RWPE1 (cell line): ENCODE measurements around the gene SHANK2.

Experiments used
- CTCF ChIA-PET: fragments of 350-600 bp; sonication (Branson Sonifier 250); formaldehyde crosslinking; extraction: SDS; loops from one replicate; lab custom pipeline; 2021; lab: Yijun Ruan, JAX
- POLR2A ChIA-PET: fragments of 400-600 bp; formaldehyde crosslinking; extraction: SDS; loops from one replicate; lab custom pipeline; 2020; ENCODE audit warnings: antibody characterized with exemption; ENCODE audit not compliant: low non-redundant PET; lab: Yijun Ruan, JAX
- DNase-seq: peaks from one replicate; pipeline ENCODE4 v3.0.0; 2012; ENCODE audit warnings: low spot score
- H3K27ac ChIP-seq: fragments of 450-650 bp; 2 replicates; pipeline ENCODE4 v1.5.1; 2017
- TF ChIP-seq, protein P1 (sequence below): fragments of 450-650 bp; conservative IDR thresholded peaks from 2 replicates; pipeline ENCODE4 v1.5.1; 2017; ENCODE audit warnings: low read depth, mild to moderate bottlenecking

The SHANK2 gene

DNA sequence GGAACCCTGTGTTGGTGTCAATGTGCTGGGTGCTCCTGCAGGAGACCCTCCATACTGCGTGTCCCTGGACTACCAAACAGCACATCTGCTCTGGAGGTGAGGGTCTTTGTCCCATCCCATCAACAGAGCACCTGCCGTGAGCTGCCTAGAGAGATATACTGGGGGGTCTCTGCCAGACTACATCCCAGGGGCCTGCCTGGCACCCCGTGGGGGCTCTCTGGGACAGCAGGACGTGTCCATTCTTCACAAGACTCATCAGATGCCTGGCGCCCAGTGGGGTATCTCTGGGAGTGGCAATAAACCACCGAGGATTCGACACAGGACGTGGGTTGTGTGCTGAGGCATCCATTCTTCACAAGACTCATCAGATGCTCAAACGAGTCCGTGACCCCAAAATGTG is 42.7 kb downstream of the SHANK2 start:
- H3K27ac ChIP-seq: no peak overlapping the region
- TF ChIP-seq, protein P1, sequence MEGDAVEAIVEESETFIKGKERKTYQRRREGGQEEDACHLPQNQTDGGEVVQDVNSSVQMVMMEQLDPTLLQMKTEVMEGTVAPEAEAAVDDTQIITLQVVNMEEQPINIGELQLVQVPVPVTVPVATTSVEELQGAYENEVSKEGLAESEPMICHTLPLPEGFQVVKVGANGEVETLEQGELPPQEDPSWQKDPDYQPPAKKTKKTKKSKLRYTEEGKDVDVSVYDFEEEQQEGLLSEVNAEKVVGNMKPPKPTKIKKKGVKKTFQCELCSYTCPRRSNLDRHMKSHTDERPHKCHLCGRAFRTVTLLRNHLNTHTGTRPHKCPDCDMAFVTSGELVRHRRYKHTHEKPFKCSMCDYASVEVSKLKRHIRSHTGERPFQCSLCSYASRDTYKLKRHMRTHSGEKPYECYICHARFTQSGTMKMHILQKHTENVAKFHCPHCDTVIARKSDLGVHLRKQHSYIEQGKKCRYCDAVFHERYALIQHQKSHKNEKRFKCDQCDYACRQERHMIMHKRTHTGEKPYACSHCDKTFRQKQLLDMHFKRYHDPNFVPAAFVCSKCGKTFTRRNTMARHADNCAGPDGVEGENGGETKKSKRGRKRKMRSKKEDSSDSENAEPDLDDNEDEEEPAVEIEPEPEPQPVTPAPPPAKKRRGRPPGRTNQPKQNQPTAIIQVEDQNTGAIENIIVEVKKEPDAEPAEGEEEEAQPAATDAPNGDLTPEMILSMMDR: no peak
- no peak for DNase-seq
- ChIA-PET CTCF (no interaction called here), POLR2A (interaction anchor here (0.6 kb wide), 1 partner anchor 12 kb away, joined by 4 read pairs; no protein-coding TSS in a partner anchor)

DNA sequence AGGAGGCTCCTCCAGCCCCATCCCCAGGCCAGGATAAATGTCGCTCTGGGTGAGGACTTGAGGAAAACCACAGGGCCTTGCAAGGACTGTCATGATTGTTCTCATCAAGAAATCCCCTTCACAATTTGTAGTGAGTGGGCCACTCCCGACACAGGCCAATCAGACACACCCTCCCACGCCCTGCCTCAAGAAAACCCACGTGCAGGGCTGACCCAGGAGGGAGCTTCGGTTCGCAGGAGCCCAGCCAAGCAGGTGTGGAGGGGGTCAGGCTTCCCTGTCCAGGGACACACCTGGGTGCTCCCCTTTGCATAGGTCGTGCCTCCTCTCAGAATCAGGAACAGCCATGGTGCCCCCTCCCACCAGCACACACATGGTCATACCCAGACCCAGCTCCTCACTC is 43.2 kb downstream of the SHANK2 start:
- CTCF ChIA-PET: no interaction called here
- H3K27ac ChIP-seq: no peak overlapping the region
- no peak for DNase-seq
- TF ChIP-seq, protein P1: no peak
- POLR2A ChIA-PET: interaction anchor here (0.6 kb wide), 1 partner anchor 12 kb away, joined by 4 read pairs; no protein-coding TSS in a partner anchor

DNA sequence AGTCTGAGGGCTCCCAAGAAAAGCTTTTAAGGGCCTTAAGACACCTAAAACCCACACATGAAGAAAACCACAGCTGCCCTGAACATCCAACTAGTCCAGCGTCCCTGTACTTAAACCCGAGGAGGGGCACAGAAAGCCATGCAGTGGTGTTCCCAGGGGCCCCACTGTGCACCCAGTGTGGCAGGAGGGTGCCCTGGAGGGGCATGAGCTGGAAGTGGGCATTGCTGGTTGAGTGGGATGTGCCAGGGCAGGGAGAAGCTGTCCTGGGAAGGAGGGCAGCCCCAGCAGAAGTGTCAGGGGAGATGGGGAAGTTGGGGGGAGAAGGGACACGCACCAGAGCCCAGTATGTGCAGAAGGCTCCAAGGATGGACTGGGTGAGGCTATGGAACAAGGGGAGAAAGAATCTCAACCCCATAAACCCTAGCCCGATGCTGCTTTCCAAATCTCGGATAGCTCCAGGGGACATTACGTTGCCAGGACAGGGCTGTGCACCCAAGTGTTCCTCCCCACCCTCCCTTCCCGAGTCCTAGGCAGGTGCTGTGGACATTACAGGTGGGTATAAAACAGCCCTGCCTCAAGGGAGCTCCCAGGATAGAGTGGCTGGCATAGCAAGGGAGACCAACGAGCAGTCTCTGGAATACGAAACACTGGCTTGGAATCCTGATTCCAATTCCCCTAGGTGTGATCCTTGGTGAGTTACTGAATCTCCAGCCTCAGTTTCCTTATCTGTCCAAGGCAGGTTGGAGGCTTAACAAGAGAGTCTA is 44.2 kb downstream of the SHANK2 start:
- ChIA-PET POLR2A (no interaction called here), CTCF (interaction anchor here (0.7 kb wide), 1 partner anchor 18 kb away, joined by 3 read pairs; no protein-coding TSS in a partner anchor)

DNA sequence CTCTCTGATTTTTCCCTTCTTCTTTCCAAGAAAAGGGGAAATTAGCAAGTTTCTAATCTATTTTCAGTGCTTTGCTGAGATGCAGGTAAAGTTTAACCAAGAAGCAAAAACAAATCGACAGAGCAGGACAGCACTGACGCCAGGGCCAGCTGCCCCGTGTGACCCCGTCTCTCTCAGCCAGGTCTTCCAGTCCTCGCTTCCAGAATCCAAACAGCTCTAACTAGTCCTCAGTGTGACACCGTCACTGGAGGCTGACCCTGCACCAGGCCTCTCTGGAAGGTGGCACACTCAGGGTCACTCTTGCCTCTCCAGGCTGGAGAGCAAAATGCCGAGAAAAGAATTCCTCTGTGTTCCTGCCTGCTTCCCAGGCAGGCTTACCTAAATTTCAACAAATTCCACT is 44.8 kb downstream of the SHANK2 start:
- ChIA-PET POLR2A (no interaction called here), CTCF (interaction anchor here (0.7 kb wide), 1 partner anchor 18 kb away, joined by 3 read pairs; no protein-coding TSS in a partner anchor)
- H3K27ac ChIP-seq: no peak overlapping the region
- no peak for DNase-seq
- TF ChIP-seq, protein P1: no peak

More for the DNA sequence above, 44.2 kb downstream of the SHANK2 start:
- TF ChIP-seq, protein P1: no peak
- no peak for DNase-seq
- H3K27ac ChIP-seq: no peak overlapping the region

DNA sequence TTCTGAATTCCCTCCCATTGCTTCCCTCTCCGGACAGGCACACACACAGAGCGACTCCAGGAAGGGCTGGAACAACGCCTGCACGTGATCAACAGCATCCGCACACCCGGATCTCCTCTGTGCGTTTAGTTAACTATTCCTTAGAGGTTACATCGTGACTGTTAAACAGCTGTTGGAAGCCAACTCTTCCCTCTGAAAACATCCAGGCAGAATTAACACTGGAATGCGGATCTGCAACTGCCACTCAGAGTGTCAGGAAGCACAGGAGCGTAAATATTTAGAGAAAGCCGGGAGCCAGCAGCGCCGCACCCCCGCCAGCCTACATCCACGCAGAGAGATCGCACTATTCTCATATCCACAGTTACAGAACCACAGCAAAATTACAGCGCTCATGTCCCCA is 46.2 kb downstream of the SHANK2 start:
- ChIA-PET POLR2A (no interaction called here), CTCF (no interaction called here)
- DNase-seq: no peak
- TF ChIP-seq, protein P1: no peak
- H3K27ac ChIP-seq: no peak overlapping the region

DNA sequence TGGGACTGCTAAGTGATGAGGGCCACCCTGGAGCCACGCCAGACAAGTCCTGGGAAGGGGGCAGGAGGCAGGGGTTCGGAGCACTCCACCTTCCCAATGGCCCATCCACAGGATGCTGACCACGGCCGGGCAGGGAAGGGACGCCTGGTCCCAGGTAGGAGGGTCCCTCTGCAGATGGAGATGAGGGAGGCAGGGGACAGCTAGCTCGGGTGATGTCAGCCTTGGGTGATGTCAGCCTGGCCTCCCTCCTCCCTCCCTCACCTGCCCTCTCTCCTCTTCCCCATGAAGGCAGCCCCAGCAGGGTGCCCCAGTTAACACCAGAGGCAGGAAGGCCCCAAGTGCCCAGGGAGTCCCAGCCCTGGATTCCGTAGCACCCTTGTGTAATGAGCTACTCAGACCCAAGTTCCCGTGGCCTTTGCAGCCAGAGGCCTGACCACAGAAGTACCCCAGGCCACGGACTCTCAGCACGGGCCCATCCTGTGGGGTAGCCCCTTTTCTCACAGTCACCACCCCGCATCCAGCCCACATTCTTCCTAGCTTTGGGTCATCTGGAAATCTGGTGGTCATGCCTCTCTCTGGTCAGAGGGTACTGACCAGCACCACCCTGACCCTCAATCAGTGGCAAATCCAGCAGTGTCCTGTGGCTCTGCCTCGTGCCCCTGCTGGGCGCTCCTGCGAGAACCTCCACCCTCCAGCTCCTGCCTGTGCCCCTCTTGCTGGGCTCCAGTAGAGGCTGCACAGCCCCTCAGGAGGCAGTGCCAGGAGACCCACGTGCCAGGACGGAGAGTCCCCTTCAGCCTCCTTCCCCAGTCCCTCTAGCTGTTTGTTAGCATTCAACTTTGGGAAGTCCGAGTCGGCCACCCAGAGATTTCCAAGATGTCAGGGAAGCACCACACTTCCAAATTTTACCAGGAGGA is 47.4 kb downstream of the SHANK2 start:
- ChIA-PET POLR2A (no interaction called here), CTCF (no interaction called here)
- no peak overlapping the region for H3K27ac ChIP-seq
- TF ChIP-seq, protein P1: no peak
- DNase-seq: no peak
